HG03135 (cell line): Measurements from ENCODE around the gene CCNT1.
"Not testable (repeated sequence)": the region's sequence is repeated elsewhere in the genome, so short reads cannot be mapped to it uniquely, and the experiment has no call there.

Experiments
- ATAC-seq: cut with Tn5 transposase; IDR thresholded peaks from one replicate; pipeline ENCODE4 v1.9.1; 2021; ENCODE audit warnings: mild to moderate bottlenecking, moderate library complexity; ENCODE audit not compliant: unreplicated experiment

Gene CCNT1

DNA sequence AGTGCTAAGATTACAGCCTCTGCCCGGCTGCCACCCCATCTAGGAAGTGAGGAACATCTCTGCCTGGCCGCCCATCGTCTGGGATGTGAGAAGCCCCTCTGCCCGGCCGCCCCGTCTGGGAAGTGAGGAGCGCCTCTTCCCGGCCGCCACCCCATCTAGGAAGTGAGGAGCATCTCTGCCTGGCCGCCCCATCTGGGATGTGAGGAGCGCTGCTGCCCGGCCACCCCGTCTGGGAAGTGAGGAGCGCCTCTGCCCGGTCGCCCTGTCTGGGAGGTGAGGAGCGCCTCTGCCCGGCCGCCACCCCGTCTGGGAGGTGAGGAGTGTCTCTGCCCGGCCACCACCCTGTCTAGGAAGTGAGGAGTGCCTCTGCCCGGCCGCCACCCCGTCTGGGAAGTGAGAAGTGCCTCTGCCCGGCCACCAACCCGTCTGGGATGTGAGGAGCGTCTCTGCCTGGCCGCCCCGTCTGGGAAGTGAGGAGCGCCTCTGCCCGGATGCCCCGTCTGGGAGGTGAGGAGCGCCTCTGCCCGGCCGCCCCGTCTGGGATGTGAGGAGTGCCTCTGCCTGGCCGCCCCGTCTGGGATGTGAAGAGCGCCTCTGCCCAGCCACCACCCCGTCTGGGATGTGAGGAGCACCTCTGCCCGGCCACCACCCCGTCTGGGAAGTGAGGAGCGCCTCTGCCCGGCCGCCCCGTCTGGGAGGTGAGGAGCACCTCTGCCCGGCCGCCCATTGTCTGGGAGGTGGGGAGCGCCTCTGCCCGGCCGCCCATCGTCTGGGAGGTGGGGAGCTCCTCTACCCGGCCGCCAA lies 74.6 kb downstream of the CCNT1 start:
- not testable (repeated sequence) for ATAC-seq

GRCh38 chr12:48640854-48641253 lies 75.7 kb downstream of the CCNT1 start:
- no peak for ATAC-seq

DNA sequence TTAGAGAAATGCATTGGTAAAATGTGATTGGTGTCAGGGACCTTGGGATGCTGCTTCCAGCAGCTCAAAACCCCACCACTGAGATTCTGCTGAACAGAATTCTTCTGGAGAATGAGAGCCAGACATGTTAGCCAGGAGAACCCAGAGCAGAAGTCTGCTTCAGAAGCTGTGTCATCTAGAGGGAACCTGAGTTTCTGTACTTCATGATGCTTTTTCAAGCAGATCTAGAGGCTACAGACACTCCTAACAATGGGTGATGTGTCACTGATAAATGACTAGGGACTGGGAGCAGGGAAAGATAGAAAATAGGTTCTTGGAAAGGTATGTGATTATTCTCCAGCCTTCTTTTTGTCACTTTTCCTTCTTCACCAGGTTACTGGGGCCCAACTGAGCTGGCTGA lies 76.1 kb downstream of the CCNT1 start:
- ATAC-seq: no peak
